GM23338 (cell line): ENCODE results near the gene NIPBL. TPM values are rescaled to one million over a fixed set of nuclear protein-coding genes. Genes with fewer than 3 reads are reported as not detected.
"Not testable (repeated sequence)": the region's sequence is repeated elsewhere in the genome, so short reads cannot be mapped to it uniquely, and the experiment has no call there.

Source experiments
- ATAC-seq: fragments of 200-7000 bp; cut with Tn5 transposase; 3 replicates; pipeline ENCODE4 v1.9.1; 2020
- DNase-seq: peaks from one replicate; pipeline ENCODE4 v3.0.0-alpha.2; 2015; ENCODE audit warnings: low spot score
- H2AFZ ChIP-seq: fragments of 200-600 bp; sonication (generic); 2 replicates; pipeline ENCODE4 v1.8.0; 2016; ENCODE audit warnings: antibody characterized with exemption, mild to moderate bottlenecking, moderate library complexity
- H3F3A ChIP-seq: fragments of 200-600 bp; sonication (generic); replicated peaks from 2 replicates; pipeline ENCODE4 v1.8.0; 2017; ENCODE audit warnings: antibody characterized with exemption, mixed run types, low read depth
- H3K27ac ChIP-seq: fragments of 200-600 bp; sonication (generic); 2 replicates; pipeline ENCODE4 v1.6.1; 2016; ENCODE audit warnings: low read depth
- H3K27me3 ChIP-seq: fragments of 200-600 bp; sonication (generic); 2 replicates; pipeline ENCODE4 v1.8.0; 2016; ENCODE audit warnings: mild to moderate bottlenecking, mixed run types, moderate library complexity; ENCODE audit not compliant: insufficient read depth
- H3K36me3 ChIP-seq: fragments of 200-600 bp; sonication (generic); 2 replicates; pipeline ENCODE4 v1.8.0; 2016; ENCODE audit warnings: mild to moderate bottlenecking; ENCODE audit not compliant: insufficient read depth
- H3K4me1 ChIP-seq: fragments of 200-600 bp; sonication (generic); 2 replicates; pipeline ENCODE4 v1.8.0; 2016; ENCODE audit warnings: mild to moderate bottlenecking, moderate library complexity; ENCODE audit not compliant: insufficient read depth
- H3K4me2 ChIP-seq: fragments of 200-600 bp; sonication (generic); 2 replicates; pipeline ENCODE4 v1.7.1; 2017; ENCODE audit warnings: mixed run types
- H3K4me3 ChIP-seq: fragments of 200-600 bp; sonication (generic); 2 replicates; pipeline ENCODE4 v1.6.1; 2016; ENCODE audit warnings: mixed run types
- H3K79me2 ChIP-seq: fragments of 200-600 bp; sonication (generic); replicated peaks from 2 replicates; pipeline ENCODE4 v1.8.0; 2017; ENCODE audit warnings: mild to moderate bottlenecking; ENCODE audit not compliant: insufficient read depth
- H3K9me2 ChIP-seq: fragments of 200-600 bp; sonication (generic); 2 replicates; pipeline ENCODE4 v1.8.0; 2017; ENCODE audit not compliant: insufficient read depth
- H4K20me1 ChIP-seq: fragments of 200-600 bp; sonication (generic); replicated peaks from 2 replicates; pipeline ENCODE4 v1.8.0; 2017; ENCODE audit warnings: mild to moderate bottlenecking; ENCODE audit not compliant: insufficient read depth
- H3K27ac Mint-ChIP-seq: 2 replicates; pipeline ENCODE4 v1.8.0; 2020; ENCODE audit warnings: inconsistent platforms, mild to moderate bottlenecking, moderate library complexity, mixed read lengths
- H3K27me3 Mint-ChIP-seq: 3 replicates; pipeline ENCODE4 v1.8.0; 2022; ENCODE audit warnings: low read depth, mild to moderate bottlenecking, moderate library complexity, mixed read lengths, inconsistent platforms; ENCODE audit not compliant: insufficient read depth, poor library complexity
- H3K36me3 Mint-ChIP-seq: 3 replicates; pipeline ENCODE4 v1.8.0; 2021; ENCODE audit warnings: low read depth, mild to moderate bottlenecking, inconsistent platforms, moderate library complexity, mixed read lengths
- H3K4me1 Mint-ChIP-seq: 3 replicates; pipeline ENCODE4 v1.8.0; 2020; ENCODE audit warnings: mild to moderate bottlenecking, inconsistent platforms, mixed read lengths
- H3K4me3 Mint-ChIP-seq: 3 replicates; pipeline ENCODE4 v1.8.0; 2021; ENCODE audit warnings: moderate library complexity, mild to moderate bottlenecking, inconsistent platforms, mixed read lengths
- H3K9me3 Mint-ChIP-seq: 3 replicates; pipeline ENCODE4 v1.8.0; 2020; ENCODE audit warnings: moderate library complexity, mild to moderate bottlenecking, inconsistent platforms, mixed read lengths
- EZH2 ChIP-seq: fragments of 200-600 bp; sonication (generic); IDR thresholded peaks from one replicate; pipeline ENCODE4 v1.8.0; 2017; ENCODE audit warnings: antibody characterized with exemption, mild to moderate bottlenecking, low read depth; ENCODE audit not compliant: unreplicated experiment
- JUNB ChIP-seq: IDR thresholded peaks from one replicate; pipeline ENCODE4 v1.6.1; 2016; ENCODE audit warnings: antibody characterized with exemption; ENCODE audit not compliant: unreplicated experiment
- POLR2AphosphoS5 ChIP-seq: IDR thresholded peaks from 2 replicates; pipeline ENCODE4 v1.6.1; 2016; ENCODE audit warnings: antibody characterized with exemption, low read depth
- ZNF331 ChIP-seq: fragments of 250-450 bp; sonication (Bioruptor Pico); IDR thresholded peaks from 2 replicates; pipeline ENCODE4 v1.5.0; 2020; ENCODE audit warnings: low read depth, mild to moderate bottlenecking, moderate library complexity
- polyA plus RNA-seq: library from polyadenylated mRNA; unstranded; fragments of >200 nt; fragmentation: Nextera tagmentation; extraction: Ambion mirVana; gene quantifications from 2 replicates; pipeline ENCODE4 v1.2.1, GENCODE V29; 2016
- total RNA-seq: library from RNA; depleted of rRNA; stranded (reverse); fragments of >200 nt; shearing (Covaris generic); gene quantifications from 2 replicates; pipeline ENCODE4 v1.2.3, GENCODE V29; 2014
- TF ChIP-seq, protein P1 (sequence below): fragments of 250-450 bp; sonication (Bioruptor Pico); IDR thresholded peaks from 2 replicates; pipeline ENCODE4 v1.5.0; 2020; ENCODE audit warnings: mild to moderate bottlenecking, moderate library complexity
- TF ChIP-seq, protein P2 (sequence below): IDR thresholded peaks from 2 replicates; pipeline ENCODE4 v1.6.1; 2016; ENCODE audit warnings: antibody characterized with exemption

The NIPBL gene
- total and polyA plus RNA-seq, 2 experiments from 2014 or later = 44.2 to 51.4 TPM

DNA sequence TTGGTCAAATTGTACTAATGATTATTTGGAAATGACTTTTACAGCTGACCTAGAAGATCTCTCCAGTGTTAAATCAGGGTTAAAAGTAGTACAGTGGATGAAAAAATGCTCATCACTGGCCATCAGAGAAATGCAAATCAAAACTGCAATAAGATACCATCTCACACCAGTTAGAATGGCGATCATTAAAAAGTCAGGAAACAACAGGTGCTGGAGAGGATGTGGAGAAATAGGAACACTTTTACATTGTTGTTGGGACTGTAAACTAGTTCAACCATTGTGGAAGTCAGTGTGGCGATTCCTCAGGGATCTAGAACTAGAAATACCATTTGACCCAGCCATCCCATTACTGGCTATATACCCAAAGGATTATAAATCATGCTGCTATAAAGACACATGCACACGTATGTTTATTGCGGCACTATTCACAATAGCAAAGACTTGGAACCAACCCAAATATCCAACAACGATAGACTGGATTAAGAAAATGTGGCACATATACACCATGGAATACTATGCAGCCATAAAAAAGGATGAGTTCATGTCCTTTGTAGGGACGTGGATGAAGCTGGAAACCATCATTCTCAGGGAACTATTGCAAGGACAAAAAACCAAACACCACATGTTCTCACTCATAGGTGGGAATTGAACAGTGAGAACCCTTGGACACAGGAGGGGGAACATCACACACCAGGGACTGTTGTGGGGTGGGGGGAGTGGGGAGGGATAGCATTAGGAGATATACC lies 15.7 kb downstream of the NIPBL start:
- H3K9me3 Mint-ChIP-seq, H3K27me3 Mint-ChIP-seq, H3K4me2 ChIP-seq, H3F3A ChIP-seq, ATAC-seq, H3K36me3 ChIP-seq, H2AFZ ChIP-seq, H3K4me1 ChIP-seq, H3K27me3 ChIP-seq, H3K4me3 ChIP-seq, H3K27ac Mint-ChIP-seq, H3K9me2 ChIP-seq, H3K27ac ChIP-seq, H3K4me3 Mint-ChIP-seq, DNase-seq: not testable (repeated sequence)
- Histone ChIP-seq H3K79me2 (peaks cover 100% of the 10 kb centered on the region), H4K20me1 (peaks cover 27% of the 10 kb centered on the region)
- peaks cover 19% of the 10 kb centered on the region for H3K36me3 Mint-ChIP-seq
- H3K4me1 Mint-ChIP-seq = peaks cover 12% of the 10 kb centered on the region; the same call in 2 of the 3 replicates

DNA sequence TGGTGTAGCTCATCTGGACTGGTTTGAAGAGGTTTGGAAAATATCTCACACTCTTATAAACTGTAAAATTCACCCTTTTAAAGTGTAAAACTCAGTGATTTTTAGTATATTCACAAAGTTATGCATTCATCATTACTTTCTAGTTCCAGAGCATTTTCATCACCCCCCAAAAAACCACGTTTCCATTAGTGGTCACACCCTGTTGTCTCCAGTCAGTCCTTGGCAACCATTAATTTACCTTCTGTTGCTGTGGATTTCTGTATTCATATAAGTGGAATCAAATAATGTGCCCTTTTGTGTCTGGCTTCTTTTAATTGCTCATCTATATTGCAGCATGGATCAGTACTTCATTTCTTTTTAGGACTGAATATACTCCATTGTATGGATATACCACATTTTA lies 18.4 kb downstream of the NIPBL start:
- H3K27ac Mint-ChIP-seq = no peak overlapping the region
- no peak for ATAC-seq
- H3K9me3 Mint-ChIP-seq = peaks cover 4% of the 10 kb centered on the region; the same call in 1 of the 3 replicates

More for the DNA sequence above, 18.4 kb downstream of the NIPBL start:
- Histone ChIP-seq H3K27ac (no peak overlapping the region), H3K36me3 (no peaks in the 10 kb centered on the region), H3F3A (no peaks in the 10 kb centered on the region), H3K4me2 (no peak overlapping the region), H3K9me2 (no peaks in the 10 kb centered on the region), H3K27me3 (no peaks in the 10 kb centered on the region), H4K20me1 (peaks cover 26% of the 10 kb centered on the region), H2AFZ (no peak overlapping the region), H3K4me3 (no peak overlapping the region), H3K4me1 (peaks cover 14% of the 10 kb centered on the region; the same call in 1 of the 2 replicates), H3K79me2 (peaks cover 100% of the 10 kb centered on the region)
- no peak for DNase-seq
- TF ChIP-seq ZNF331 (CRISPR knock-in tag) = no peak
- TF ChIP-seq JUNB = no peak
- TF ChIP-seq, protein P1, sequence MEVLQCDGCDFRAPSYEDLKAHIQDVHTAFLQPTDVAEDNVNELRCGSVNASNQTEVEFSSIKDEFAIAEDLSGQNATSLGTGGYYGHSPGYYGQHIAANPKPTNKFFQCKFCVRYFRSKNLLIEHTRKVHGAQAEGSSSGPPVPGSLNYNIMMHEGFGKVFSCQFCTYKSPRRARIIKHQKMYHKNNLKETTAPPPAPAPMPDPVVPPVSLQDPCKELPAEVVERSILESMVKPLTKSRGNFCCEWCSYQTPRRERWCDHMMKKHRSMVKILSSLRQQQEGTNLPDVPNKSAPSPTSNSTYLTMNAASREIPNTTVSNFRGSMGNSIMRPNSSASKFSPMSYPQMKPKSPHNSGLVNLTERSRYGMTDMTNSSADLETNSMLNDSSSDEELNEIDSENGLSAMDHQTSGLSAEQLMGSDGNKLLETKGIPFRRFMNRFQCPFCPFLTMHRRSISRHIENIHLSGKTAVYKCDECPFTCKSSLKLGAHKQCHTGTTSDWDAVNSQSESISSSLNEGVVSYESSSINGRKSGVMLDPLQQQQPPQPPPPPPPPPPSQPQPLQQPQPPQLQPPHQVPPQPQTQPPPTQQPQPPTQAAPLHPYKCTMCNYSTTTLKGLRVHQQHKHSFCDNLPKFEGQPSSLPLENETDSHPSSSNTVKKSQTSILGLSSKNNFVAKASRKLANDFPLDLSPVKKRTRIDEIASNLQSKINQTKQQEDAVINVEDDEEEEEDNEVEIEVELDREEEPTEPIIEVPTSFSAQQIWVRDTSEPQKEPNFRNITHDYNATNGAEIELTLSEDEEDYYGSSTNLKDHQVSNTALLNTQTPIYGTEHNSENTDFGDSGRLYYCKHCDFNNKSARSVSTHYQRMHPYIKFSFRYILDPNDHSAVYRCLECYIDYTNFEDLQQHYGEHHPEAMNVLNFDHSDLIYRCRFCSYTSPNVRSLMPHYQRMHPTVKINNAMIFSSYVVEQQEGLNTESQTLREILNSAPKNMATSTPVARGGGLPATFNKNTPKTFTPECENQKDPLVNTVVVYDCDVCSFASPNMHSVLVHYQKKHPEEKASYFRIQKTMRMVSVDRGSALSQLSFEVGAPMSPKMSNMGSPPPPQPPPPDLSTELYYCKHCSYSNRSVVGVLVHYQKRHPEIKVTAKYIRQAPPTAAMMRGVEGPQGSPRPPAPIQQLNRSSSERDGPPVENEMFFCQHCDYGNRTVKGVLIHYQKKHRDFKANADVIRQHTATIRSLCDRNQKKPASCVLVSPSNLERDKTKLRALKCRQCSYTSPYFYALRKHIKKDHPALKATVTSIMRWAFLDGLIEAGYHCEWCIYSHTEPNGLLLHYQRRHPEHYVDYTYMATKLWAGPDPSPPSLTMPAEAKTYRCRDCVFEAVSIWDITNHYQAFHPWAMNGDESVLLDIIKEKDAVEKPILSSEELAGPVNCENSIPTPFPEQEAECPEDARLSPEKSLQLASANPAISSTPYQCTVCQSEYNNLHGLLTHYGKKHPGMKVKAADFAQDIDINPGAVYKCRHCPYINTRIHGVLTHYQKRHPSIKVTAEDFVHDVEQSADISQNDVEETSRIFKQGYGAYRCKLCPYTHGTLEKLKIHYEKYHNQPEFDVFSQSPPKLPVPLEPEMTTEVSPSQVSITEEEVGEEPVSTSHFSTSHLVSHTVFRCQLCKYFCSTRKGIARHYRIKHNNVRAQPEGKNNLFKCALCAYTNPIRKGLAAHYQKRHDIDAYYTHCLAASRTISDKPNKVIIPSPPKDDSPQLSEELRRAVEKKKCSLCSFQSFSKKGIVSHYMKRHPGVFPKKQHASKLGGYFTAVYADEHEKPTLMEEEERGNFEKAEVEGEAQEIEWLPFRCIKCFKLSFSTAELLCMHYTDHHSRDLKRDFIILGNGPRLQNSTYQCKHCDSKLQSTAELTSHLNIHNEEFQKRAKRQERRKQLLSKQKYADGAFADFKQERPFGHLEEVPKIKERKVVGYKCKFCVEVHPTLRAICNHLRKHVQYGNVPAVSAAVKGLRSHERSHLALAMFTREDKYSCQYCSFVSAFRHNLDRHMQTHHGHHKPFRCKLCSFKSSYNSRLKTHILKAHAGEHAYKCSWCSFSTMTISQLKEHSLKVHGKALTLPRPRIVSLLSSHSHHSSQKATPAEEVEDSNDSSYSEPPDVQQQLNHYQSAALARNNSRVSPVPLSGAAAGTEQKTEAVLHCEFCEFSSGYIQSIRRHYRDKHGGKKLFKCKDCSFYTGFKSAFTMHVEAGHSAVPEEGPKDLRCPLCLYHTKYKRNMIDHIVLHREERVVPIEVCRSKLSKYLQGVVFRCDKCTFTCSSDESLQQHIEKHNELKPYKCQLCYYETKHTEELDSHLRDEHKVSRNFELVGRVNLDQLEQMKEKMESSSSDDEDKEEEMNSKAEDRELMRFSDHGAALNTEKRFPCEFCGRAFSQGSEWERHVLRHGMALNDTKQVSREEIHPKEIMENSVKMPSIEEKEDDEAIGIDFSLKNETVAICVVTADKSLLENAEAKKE (CRISPR knock-in tag) = no peak
- TF ChIP-seq EZH2 = no peak
- no peak for TF ChIP-seq POLR2AphosphoS5
- TF ChIP-seq, protein P2, sequence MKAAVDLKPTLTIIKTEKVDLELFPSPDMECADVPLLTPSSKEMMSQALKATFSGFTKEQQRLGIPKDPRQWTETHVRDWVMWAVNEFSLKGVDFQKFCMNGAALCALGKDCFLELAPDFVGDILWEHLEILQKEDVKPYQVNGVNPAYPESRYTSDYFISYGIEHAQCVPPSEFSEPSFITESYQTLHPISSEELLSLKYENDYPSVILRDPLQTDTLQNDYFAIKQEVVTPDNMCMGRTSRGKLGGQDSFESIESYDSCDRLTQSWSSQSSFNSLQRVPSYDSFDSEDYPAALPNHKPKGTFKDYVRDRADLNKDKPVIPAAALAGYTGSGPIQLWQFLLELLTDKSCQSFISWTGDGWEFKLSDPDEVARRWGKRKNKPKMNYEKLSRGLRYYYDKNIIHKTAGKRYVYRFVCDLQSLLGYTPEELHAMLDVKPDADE = no peak
- peaks cover 14% of the 10 kb centered on the region for H3K4me1 Mint-ChIP-seq
- H3K27me3 Mint-ChIP-seq = no peaks in the 10 kb centered on the region
- H3K36me3 Mint-ChIP-seq = peaks cover 19% of the 10 kb centered on the region
- H3K4me3 Mint-ChIP-seq = no peak overlapping the region
